HG03280 (cell line): ENCODE data around the gene PLEKHA6.

ENCODE experiments used
- ATAC-seq: cut with Tn5 transposase; IDR thresholded peaks from one replicate; pipeline ENCODE4 v1.9.1; 2021; ENCODE audit warnings: mild to moderate bottlenecking, moderate library complexity; ENCODE audit not compliant: unreplicated experiment

PLEKHA6 gene

GRCh38 chr1:204263254-204263910 lies 96.3 kb downstream of the PLEKHA6 start:
- no peak for ATAC-seq

GRCh38 chr1:204262506-204263253 lies 97.0 kb downstream of the PLEKHA6 start:
- ATAC-seq = no peak

GRCh38 chr1:204261746-204262505 lies 97.8 kb downstream of the PLEKHA6 start:
- ATAC-seq = no peak

GRCh38 chr1:204261266-204261665 lies 98.5 kb downstream of the PLEKHA6 start:
- no peak for ATAC-seq

- ATAC-seq = no peak
Measured at GRCh38 chr1:204260601-204261197, 99.0 kb downstream of the PLEKHA6 start.

GRCh38 chr1:204259782-204260181 lies 99.9 kb downstream of the PLEKHA6 start:
- no peak for ATAC-seq

- ATAC-seq = no peak
Measured at GRCh38 chr1:204259196-204259595, 100.5 kb downstream of the PLEKHA6 start.

- no peak for ATAC-seq
Measured at GRCh38 chr1:204258213-204259115, 101.3 kb downstream of the PLEKHA6 start.

- ATAC-seq = no peak
Measured at GRCh38 chr1:204257446-204257845, 102.3 kb downstream of the PLEKHA6 start.

GRCh38 chr1:204256531-204256930 lies 103.2 kb downstream of the PLEKHA6 start:
- no peak for ATAC-seq

GRCh38 chr1:204255966-204256365 lies 103.8 kb downstream of the PLEKHA6 start:
- ATAC-seq = no peak

GRCh38 chr1:204255225-204255624 lies 104.5 kb downstream of the PLEKHA6 start:
- ATAC-seq = no peak

GRCh38 chr1:204254031-204254661 lies 105.6 kb downstream of the PLEKHA6 start:
- no peak for ATAC-seq

- no peak for ATAC-seq
Measured at GRCh38 chr1:204251926-204252689, 107.6 kb downstream of the PLEKHA6 start.

GRCh38 chr1:204251286-204251685 lies 108.4 kb downstream of the PLEKHA6 start:
- ATAC-seq = no peak

- ATAC-seq = no peak
Measured at GRCh38 chr1:204250428-204251030, 109.2 kb downstream of the PLEKHA6 start.

GRCh38 chr1:204249736-204250427 lies 109.8 kb downstream of the PLEKHA6 start:
- no peak for ATAC-seq

- ATAC-seq = no peak
Measured at GRCh38 chr1:204248954-204249353, 110.8 kb downstream of the PLEKHA6 start.
